Spleen (tissue), 11 donors: ENCODE measurements around the gene GALNT11. TPM values are rescaled to one million over a fixed set of nuclear protein-coding genes. Genes with fewer than 3 reads are reported as not detected.

Experiments used
- DNase-seq: peaks from one replicate; pipeline ENCODE4 v3.0.0-alpha.2; 2020
- H3K27ac ChIP-seq, 8 donors: fragments of 200-600 bp; sonication (generic) in 7 of 8; 1 replicate in 4 of 8; 2 replicates in 4 of 8; pipeline versions ENCODE4 v1.5.0 to v1.8.0; 2016 to 2021; ENCODE audit warnings: inconsistent platforms in 4 of 8, mild to moderate bottlenecking in 4 of 8, moderate library complexity in 1 of 8
- H3K27me3 ChIP-seq, 7 donors: fragments of 200-600 bp; sonication (generic) in 6 of 7; replicated peaks in 1 of 7; 1 replicate in 4 of 7; 2 replicates in 3 of 7; pipeline versions ENCODE4 v1.5.0 to v1.8.0; 2016 to 2021; ENCODE audit warnings: inconsistent platforms in 3 of 7, mild to moderate bottlenecking in 1 of 7
- H3K36me3 ChIP-seq, 6 donors: fragments of 200-600 bp; sonication (generic) in 5 of 6; 1 replicate in 4 of 6; 2 replicates in 2 of 6; pipeline versions ENCODE4 v1.5.0 to v1.8.0; 2016 to 2021; ENCODE audit warnings: inconsistent platforms in 2 of 6
- H3K4me1 ChIP-seq, 6 donors: fragments of 200-600 bp; sonication (generic) in 5 of 6; 1 replicate in 3 of 6; 2 replicates in 3 of 6; pipeline versions ENCODE4 v1.5.0 to v1.8.0; 2016 to 2021; ENCODE audit warnings: inconsistent platforms in 3 of 6
- H3K4me3 ChIP-seq, 8 donors: fragments of 200-600 bp; sonication (generic) in 7 of 8; 1 replicate in 4 of 8; 2 replicates in 4 of 8; pipeline versions ENCODE4 v1.5.0 to v1.8.0; 2016 to 2021; ENCODE audit warnings: inconsistent platforms in 4 of 8, mild to moderate bottlenecking in 4 of 8, moderate library complexity in 2 of 8
- H3K9me3 ChIP-seq, 8 donors: fragments of 200-600 bp; sonication (generic) in 7 of 8; 1 replicate in 4 of 8; 2 replicates in 4 of 8; pipeline versions ENCODE4 v1.5.0 to v1.8.0; 2016 to 2021; ENCODE audit warnings: inconsistent platforms in 4 of 8
- POLR2A ChIP-seq, 3 donors: fragments of 450-650 bp; IDR thresholded peaks; one replicate each; pipeline ENCODE4 v1.5.1; 2017; ENCODE audit warnings: antibody characterized with exemption in 3 of 3, mild to moderate bottlenecking in 1 of 3
- POLR2AphosphoS5 ChIP-seq, 3 donors: sonication (generic); formaldehyde crosslinking; IDR thresholded peaks; one replicate each; pipeline ENCODE4 v1.5.1; 2017; ENCODE audit warnings: antibody characterized with exemption in 3 of 3
- WGBS, 5 donors: extraction: QIAGEN DNeasy Blood & Tissue Kit in 3 of 5; methylation state at CpG; one replicate each; pipeline versions ENCODE4 v1.1.5 to v1.1.7; 2013 to 2018; 5-methylcytosine and 5-hydroxymethylcytosine counted together
- intact Hi-C: fragments of 100-400 bp; cut with DNase I; formaldehyde crosslinking; loops from one replicate; pipeline ENCODE4 v1.15.0; 2023; ENCODE audit warnings: low total_unique reads
- polyA plus RNA-seq, 3 donors: library from polyadenylated mRNA; stranded (reverse); fragments of 200-250 nt; gene quantifications; one replicate each; pipeline ENCODE4 v1.2.1, GENCODE V29; 2013
- total RNA-seq, 7 donors: library from RNA; depleted of rRNA in 3 of 7; stranded (reverse); fragments of >200 nt in 3 of 7; fragmentation: NEBNext Ultra II Directional in 4 of 7; extraction: Animal tissue kit (Norgen Biotek cat#: 25700) in 4 of 7; gene quantifications; one replicate each; pipeline versions ENCODE4 v1.1.0 to v1.2.1, GENCODE V29; 2016 to 2021
- TF ChIP-seq, protein P1 (sequence below), 11 experiments: fragments of 200-600 bp in 7 of 11; fragments of 450-650 bp in 4 of 11; sonication (generic) in 4 of 11; IDR thresholded peaks in 8 of 11; conservative IDR thresholded peaks in 3 of 11; 1 replicate in 7 of 11; 2 replicates in 4 of 11; pipeline versions ENCODE4 v1.4.0 to v1.8.0; 2016 to 2021; ENCODE audit warnings: antibody characterized with exemption in 11 of 11, inconsistent platforms in 4 of 11, mild to moderate bottlenecking in 1 of 11
- donor health status: healthy with polysubstance abuse.
- donor health status: DM: no; HTN: no; CAD: no; lungs with moderate emphysema.
- donor health status: DM: no; HTN: no; CAD: no.
- donor health status: Bipolar disorder and iron deficiency.
- donor health status: healthy.
- donor health status: DM: no; HTN: no; CAD: no.
- donor health status: DM: yes; HTN: yes; CAD: no.

GALNT11 gene
- total and polyA plus RNA-seq, 10 donors: 9.7 to 46.0 (median 29.0) TPM

DNA sequence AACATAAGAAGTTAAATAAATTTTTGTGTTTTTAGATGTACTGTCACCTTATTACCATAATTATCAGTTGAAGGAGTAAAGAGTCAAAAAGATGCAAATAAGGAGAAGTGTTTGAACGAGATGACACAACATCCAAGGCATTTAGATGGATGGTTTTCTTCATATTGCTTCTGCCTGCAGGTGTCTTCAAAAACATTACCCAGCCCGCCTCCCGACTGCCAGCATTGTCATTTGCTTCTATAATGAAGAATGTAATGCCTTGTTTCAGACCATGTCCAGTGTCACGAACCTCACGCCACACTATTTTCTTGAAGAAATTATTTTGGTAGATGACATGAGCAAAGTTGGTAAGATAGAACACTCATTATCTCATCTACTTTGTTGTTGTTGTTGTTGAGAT is 42.7 kb upstream of the GALNT11 start:
- TF ChIP-seq POLR2AphosphoS5 (IDR thresholded peaks at IDR 0.05): no peak
- no peak for TF ChIP-seq POLR2A (IDR thresholded peaks at IDR 0.05)
- TF ChIP-seq, protein P1, sequence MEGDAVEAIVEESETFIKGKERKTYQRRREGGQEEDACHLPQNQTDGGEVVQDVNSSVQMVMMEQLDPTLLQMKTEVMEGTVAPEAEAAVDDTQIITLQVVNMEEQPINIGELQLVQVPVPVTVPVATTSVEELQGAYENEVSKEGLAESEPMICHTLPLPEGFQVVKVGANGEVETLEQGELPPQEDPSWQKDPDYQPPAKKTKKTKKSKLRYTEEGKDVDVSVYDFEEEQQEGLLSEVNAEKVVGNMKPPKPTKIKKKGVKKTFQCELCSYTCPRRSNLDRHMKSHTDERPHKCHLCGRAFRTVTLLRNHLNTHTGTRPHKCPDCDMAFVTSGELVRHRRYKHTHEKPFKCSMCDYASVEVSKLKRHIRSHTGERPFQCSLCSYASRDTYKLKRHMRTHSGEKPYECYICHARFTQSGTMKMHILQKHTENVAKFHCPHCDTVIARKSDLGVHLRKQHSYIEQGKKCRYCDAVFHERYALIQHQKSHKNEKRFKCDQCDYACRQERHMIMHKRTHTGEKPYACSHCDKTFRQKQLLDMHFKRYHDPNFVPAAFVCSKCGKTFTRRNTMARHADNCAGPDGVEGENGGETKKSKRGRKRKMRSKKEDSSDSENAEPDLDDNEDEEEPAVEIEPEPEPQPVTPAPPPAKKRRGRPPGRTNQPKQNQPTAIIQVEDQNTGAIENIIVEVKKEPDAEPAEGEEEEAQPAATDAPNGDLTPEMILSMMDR (IDR thresholded peaks at IDR 0.05 in 8 of 11, conservative IDR thresholded peaks at IDR 0.05 in 3 of 11): no peak
- Histone ChIP-seq H3K4me3 (no peak overlapping the region), H3K27ac (no peak overlapping the region), H3K36me3 (no peaks in the 10 kb centered on the region), H3K9me3 (no peaks in the 10 kb centered on the region), H3K27me3 (peaks cover 0 to 15% (median 0%) of the 10 kb centered on the region in 7 donors), H3K4me1 (no peaks in the 10 kb centered on the region)
- 78 to 86% (median 83%) methylated on average over 5 of the region's 5 CpGs for WGBS, 5 donors
- no peak for DNase-seq
- intact Hi-C loops: no loop called here

- WGBS, 5 donors: 77 to 90% (median 89%) methylated on average over 2 to 3 of the region's 3 CpGs
- Histone ChIP-seq H3K27me3 (peaks cover 0 to 19% (median 0%) of the 10 kb centered on the region in 7 donors), H3K4me1 (no peaks in the 10 kb centered on the region), H3K9me3 (no peaks in the 10 kb centered on the region), H3K4me3 (no peak overlapping the region), H3K27ac (no peak overlapping the region), H3K36me3 (no peaks in the 10 kb centered on the region)
- TF ChIP-seq, protein P1 (IDR thresholded peaks at IDR 0.05 in 8 of 11, conservative IDR thresholded peaks at IDR 0.05 in 3 of 11): no peak
- TF ChIP-seq POLR2AphosphoS5 (IDR thresholded peaks at IDR 0.05) (no peak), POLR2A (IDR thresholded peaks at IDR 0.05) (no peak)
- no peak for DNase-seq
- intact Hi-C loops: no loop called here
Observed at GRCh38 chr7:151984612-151985011, 40.9 kb upstream of the GALNT11 start.

GRCh38 chr7:151987748-151988529 is 37.5 kb upstream of the GALNT11 start:
- 70 to 78% (median 75%) methylated on average over 16 to 18 of the region's 18 CpGs for WGBS, 5 donors
- intact Hi-C loops: no loop called here

DNA sequence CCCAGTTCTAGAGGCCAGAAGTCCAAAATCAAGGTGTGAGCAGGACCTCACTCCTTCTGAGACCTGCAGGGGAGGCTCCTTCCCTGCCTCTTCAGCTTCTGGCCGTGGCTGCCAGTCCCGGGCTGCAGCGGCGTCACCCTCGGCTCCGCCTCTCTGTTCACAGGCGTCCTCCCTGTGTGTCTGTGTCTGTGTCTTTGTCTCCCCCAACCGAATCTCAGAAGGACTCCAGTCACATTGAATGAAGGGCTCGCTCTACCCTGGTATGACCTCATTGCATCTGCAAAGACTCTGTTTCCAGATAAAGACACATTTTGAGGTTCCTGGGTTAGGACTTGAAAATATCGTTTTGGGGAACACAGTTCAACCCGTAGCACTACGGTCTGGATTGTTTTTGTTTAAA is 33.1 kb upstream of the GALNT11 start:
- DNase-seq: peak; percentile 84
- WGBS, 5 donors: 13 to 21% (median 16%) methylated on average over 12 of the region's 12 CpGs
- Histone ChIP-seq H3K36me3 (no peaks in the 10 kb centered on the region), H3K4me1 (peaks cover 0 to 7% (median 0%) of the 10 kb centered on the region in 6 donors), H3K4me3 (no peak overlapping the region), H3K27me3 (peaks cover 0 to 27% (median 0%) of the 10 kb centered on the region in 7 donors), H3K27ac (no peak overlapping the region), H3K9me3 (no peaks in the 10 kb centered on the region)
- TF ChIP-seq, protein P1 (IDR thresholded peaks at IDR 0.05 in 8 of 11, conservative IDR thresholded peaks at IDR 0.05 in 3 of 11): peak in 1 of 11 experiments; percentile 19
- no peak for TF ChIP-seq POLR2A (IDR thresholded peaks at IDR 0.05)
- intact Hi-C loops: no loop called here

More at GRCh38 chr7:151987748-151988529, 37.5 kb upstream of the GALNT11 start:
- no peaks in the 10 kb centered on the region for H3K36me3 ChIP-seq
- peaks cover 0 to 7% (median 0%) of the 10 kb centered on the region in 6 donors for H3K4me1 ChIP-seq
- no peak overlapping the region for H3K4me3 ChIP-seq
- TF ChIP-seq POLR2A (IDR thresholded peaks at IDR 0.05): no peak
- TF ChIP-seq, protein P1 (IDR thresholded peaks at IDR 0.05 in 8 of 11, conservative IDR thresholded peaks at IDR 0.05 in 3 of 11): no peak
- TF ChIP-seq POLR2AphosphoS5 (IDR thresholded peaks at IDR 0.05): no peak
- peaks cover 0 to 19% (median 0%) of the 10 kb centered on the region in 7 donors for H3K27me3 ChIP-seq
- no peak for DNase-seq
- no peak overlapping the region for H3K27ac ChIP-seq
- no peaks in the 10 kb centered on the region for H3K9me3 ChIP-seq
